Stimulated activated CD8-positive, alpha-beta memory T cell treated with anti-CD3 and anti-CD28 coated beads, Interleukin-15, amount 100 ng/mL, for 4 hours (primary cell): ENCODE results near the gene NDP.
"Not testable (repeated sequence)": the region's sequence is repeated elsewhere in the genome, so short reads cannot be mapped to it uniquely, and the experiment has no call there.

Experiments used
- DNase-seq, 2 donors: peaks; one replicate each; pipeline ENCODE4 v3.0.0-alpha.2; 2020; ENCODE audit warnings: low read depth in 2 of 2

NDP gene

GRCh38 chrX:43971966-43972961, 926 bp downstream of the NDP start:
- DNase-seq = no peak

GRCh38 chrX:43970528-43970927, 2.7 kb downstream of the NDP start:
- no peak for DNase-seq

- no peak for DNase-seq
Observed at GRCh38 chrX:43969504-43970501, 3.4 kb downstream of the NDP start.

GRCh38 chrX:43968359-43968781, 4.8 kb downstream of the NDP start:
- no peak for DNase-seq

- no peak for DNase-seq
Observed at GRCh38 chrX:43964936-43965335, 8.3 kb downstream of the NDP start.

GRCh38 chrX:43963726-43964125, 9.5 kb downstream of the NDP start:
- DNase-seq = no peak

GRCh38 chrX:43962636-43963035, 10.6 kb downstream of the NDP start:
- DNase-seq = no peak

GRCh38 chrX:43961699-43962098, 11.5 kb downstream of the NDP start:
- DNase-seq = no peak

- no peak for DNase-seq
Observed at GRCh38 chrX:43958529-43958928, 14.7 kb downstream of the NDP start.

- no peak for DNase-seq
Observed at GRCh38 chrX:43956034-43956433, 17.2 kb downstream of the NDP start.

GRCh38 chrX:43953218-43953617, 20.0 kb downstream of the NDP start:
- DNase-seq = no peak

GRCh38 chrX:43949669-43950068, 23.5 kb downstream of the NDP start:
- DNase-seq = no peak

GRCh38 chrX:43940816-43941474, 32.2 kb downstream of the NDP start:
- no peak for DNase-seq

GRCh38 chrX:43939187-43939926, 33.8 kb downstream of the NDP start:
- DNase-seq = no peak

GRCh38 chrX:43922032-43922431, 51.2 kb downstream of the NDP start:
- DNase-seq = not testable (repeated sequence)

- DNase-seq = not testable (repeated sequence)
Observed at GRCh38 chrX:43910772-43911171, 62.4 kb downstream of the NDP start.

GRCh38 chrX:43910012-43910411, 63.2 kb downstream of the NDP start:
- DNase-seq = no peak

- no peak for DNase-seq
Observed at GRCh38 chrX:43909141-43909540, 64.0 kb downstream of the NDP start.

GRCh38 chrX:43899878-43900815, 73.0 kb downstream of the NDP start:
- DNase-seq = no peak
